ENCODE measurements around the gene FBXW11. TPM values are rescaled to one million over a fixed set of nuclear protein-coding genes. Genes with fewer than 3 reads are reported as not detected.
A peak's percentile ranks its signal among the peaks of the same experiment; 100 is the strongest.

The FBXW11 gene
- polyA plus RNA-seq, 3 donors from 2014 or later: 13.6 to 29.1 (median 17.8) TPM

DNA sequence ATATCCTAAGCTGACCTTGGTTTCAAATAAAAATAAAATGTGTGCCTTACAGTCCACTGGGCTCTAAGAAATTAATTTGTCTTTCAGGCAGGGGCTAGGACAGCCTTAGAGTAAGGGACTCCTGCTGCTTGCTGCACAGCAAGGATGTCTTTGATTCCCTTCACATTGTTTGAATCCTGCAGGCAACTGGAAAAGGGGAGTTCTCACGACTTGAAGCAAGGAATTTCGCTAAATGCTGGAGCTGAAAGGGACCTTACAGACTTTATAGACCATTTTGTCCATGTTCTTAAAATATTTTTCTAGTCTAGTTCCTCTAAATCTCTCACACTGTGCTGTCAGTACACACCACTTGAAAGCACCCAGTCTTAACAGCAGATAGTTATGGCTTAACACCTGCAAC lies 35.6 kb downstream of the FBXW11 start:
- H3K4me1 Mint-ChIP-seq: peaks cover 61 to 74% of the 10 kb centered on the region in 2 donors
- DNase-seq: no peak
- H3K9me3 Mint-ChIP-seq: no peaks in the 10 kb centered on the region
- no peak overlapping the region for H3K4me3 Mint-ChIP-seq
- H3K27me3 Mint-ChIP-seq (ENCODE audit: low read depth in 3 of 3): no peaks in the 10 kb centered on the region
- peaks cover 0 to 9% (median 0%) of the 10 kb centered on the region in 3 donors for H3K36me3 Mint-ChIP-seq
- H3K27ac Mint-ChIP-seq: peak overlapping the region in 1 of 6 donors; percentile 41

DNA sequence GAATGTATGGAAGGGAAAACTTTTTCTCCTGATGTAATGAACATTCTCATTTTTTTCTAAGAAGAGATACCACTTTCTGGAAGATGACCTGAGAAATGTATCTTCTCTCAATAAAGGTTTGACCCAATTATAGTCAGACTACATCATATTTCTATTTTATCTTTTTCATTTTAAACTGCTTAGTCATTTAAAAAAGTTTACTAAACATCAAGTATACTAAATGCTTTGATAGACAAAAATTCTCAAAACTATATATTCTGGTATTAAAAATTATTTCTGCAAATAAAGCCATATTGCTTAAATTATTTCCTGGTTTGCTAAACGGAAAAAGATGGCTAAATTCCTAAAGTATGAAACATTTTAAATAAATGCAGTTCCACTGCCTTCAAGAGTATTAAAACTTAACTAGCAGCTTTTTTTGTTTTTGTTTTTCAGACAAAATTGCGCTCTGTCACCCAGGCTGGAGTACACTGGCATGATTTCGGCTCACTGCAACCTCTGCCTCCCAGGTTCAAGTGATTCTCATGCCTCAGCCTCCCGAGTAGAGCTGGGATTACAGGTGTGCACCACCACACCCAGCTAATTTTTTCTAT lies 37.1 kb downstream of the FBXW11 start:
- H3K27ac Mint-ChIP-seq: no peak overlapping the region
- H3K4me3 Mint-ChIP-seq: no peak overlapping the region
- H3K27me3 Mint-ChIP-seq (ENCODE audit: low read depth in 3 of 3): no peaks in the 10 kb centered on the region
- H3K9me3 Mint-ChIP-seq: no peaks in the 10 kb centered on the region
- DNase-seq: no peak
- H3K36me3 Mint-ChIP-seq: peaks cover 0 to 4% (median 0%) of the 10 kb centered on the region in 3 donors
- peaks cover 57 to 74% of the 10 kb centered on the region in 2 donors for H3K4me1 Mint-ChIP-seq

DNA sequence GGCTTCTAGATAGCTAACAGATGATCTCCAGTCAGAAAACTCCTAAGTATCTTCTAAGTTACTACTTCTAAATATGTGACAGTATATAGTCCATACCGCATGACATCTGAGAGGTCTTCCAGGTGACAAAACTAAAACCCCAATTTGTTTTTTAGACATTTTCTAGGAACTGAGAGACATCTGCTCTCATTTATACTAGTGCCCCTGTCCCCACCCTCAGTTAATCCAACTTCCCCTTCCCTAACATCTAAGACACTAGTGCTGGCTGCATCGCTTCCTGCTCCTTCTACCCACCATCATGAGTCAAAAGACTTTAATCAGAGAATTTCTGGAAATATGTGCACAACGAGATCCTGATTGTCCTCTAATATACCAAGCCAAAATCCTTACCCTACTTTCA lies 37.9 kb downstream of the FBXW11 start:
- Mint-ChIP-seq H3K9me3 (no peaks in the 10 kb centered on the region), H3K4me1 (peaks cover 61 to 78% of the 10 kb centered on the region in 2 donors), H3K27me3 (ENCODE audit: low read depth in 3 of 3) (no peaks in the 10 kb centered on the region), H3K36me3 (peaks cover 0 to 4% (median 0%) of the 10 kb centered on the region in 3 donors), H3K4me3 (no peak overlapping the region), H3K27ac (peak overlapping the region in 2 of 6 donors; percentile 5 to 44)
- no peak for DNase-seq

DNA sequence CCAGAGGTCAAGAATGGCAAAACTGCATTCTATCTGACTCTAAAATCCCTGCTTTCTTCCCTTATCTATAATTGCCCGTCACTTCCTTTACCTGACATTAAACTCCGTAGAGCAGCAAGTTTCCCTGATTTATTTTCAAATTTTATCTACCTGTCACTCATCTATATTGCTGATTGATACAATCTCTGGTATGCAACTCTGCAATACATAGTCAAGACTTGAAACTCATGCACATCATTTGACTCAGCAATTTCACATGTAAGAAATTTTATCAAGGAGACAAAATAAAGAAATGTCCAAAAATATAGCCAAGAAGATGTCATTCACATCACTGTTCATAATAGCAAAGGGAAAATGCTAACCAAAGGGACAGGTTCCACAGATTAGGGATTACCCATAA lies 39.5 kb downstream of the FBXW11 start:
- peak overlapping the region in 4 of 6 donors; percentile 16 to 74 (median 50) for H3K27ac Mint-ChIP-seq
- peaks cover 64 to 85% of the 10 kb centered on the region in 2 donors for H3K4me1 Mint-ChIP-seq
- peaks cover 0 to 4% (median 0%) of the 10 kb centered on the region in 3 donors for H3K36me3 Mint-ChIP-seq
- no peak for DNase-seq
- no peaks in the 10 kb centered on the region for H3K27me3 Mint-ChIP-seq (ENCODE audit: low read depth in 3 of 3)
- H3K9me3 Mint-ChIP-seq: no peaks in the 10 kb centered on the region
- peak overlapping the region in 1 of 5 donors; percentile 19 for H3K4me3 Mint-ChIP-seq

DNA sequence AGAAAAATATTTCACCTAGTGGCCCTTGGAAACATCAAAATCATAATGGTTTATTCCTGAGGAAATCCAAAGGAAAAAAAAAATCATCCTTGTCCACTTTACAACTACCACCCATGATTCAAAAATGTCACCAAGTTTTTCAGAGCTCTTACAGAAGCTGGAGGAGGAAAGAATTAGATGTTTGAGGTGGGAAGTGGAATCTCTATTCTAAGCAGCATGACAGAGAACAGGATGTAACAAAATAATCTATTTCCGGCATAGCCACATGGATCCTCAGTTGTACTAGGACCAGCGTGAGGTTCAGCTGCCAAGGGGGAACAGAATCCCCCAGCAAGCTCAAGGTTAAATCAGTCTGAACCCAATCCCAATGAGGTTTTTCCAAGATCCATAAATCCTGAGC lies 40.2 kb downstream of the FBXW11 start:
- H3K36me3 Mint-ChIP-seq: peaks cover 0 to 4% (median 0%) of the 10 kb centered on the region in 3 donors

DNA sequence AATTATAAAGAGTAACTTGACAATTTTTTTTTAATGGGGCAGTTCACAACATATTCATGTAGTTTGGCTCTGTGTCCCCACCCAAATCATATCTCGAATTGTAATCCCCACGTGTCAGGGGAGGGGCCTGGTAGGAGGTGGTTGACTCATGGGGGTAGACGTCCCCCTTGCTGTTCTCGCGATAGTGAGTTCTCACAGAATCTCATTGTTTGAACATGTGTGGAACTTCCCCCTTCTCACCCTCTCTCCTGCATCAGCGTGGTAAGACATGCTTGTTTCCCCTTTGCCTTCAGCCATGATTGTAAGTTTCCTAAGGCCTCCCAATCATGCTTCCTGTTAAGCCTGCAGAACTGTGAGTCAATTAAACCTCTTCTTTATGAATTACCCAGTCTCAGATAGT lies 40.7 kb downstream of the FBXW11 start:
- Mint-ChIP-seq H3K4me1 (peaks cover 65 to 85% of the 10 kb centered on the region in 2 donors), H3K4me3 (peak overlapping the region in 3 of 5 donors; percentile 2 to 38 (median 36)), H3K36me3 (peaks cover 0 to 4% (median 0%) of the 10 kb centered on the region in 3 donors), H3K27me3 (ENCODE audit: low read depth in 3 of 3) (no peaks in the 10 kb centered on the region), H3K27ac (peak overlapping the region in 4 of 6 donors; percentile 19 to 61 (median 52)), H3K9me3 (no peaks in the 10 kb centered on the region)
- DNase-seq: peak; percentile 17 to 20 (median 18)

More for the DNA sequence above, 40.2 kb downstream of the FBXW11 start:
- Mint-ChIP-seq H3K9me3 (no peaks in the 10 kb centered on the region), H3K4me3 (peak overlapping the region in 3 of 5 donors; percentile 27 to 51 (median 38)), H3K4me1 (peaks cover 67 to 85% of the 10 kb centered on the region in 2 donors), H3K27ac (peak overlapping the region in 4 of 6 donors; percentile 21 to 72 (median 45)), H3K27me3 (ENCODE audit: low read depth in 3 of 3) (no peaks in the 10 kb centered on the region)
- no peak for DNase-seq

DNA sequence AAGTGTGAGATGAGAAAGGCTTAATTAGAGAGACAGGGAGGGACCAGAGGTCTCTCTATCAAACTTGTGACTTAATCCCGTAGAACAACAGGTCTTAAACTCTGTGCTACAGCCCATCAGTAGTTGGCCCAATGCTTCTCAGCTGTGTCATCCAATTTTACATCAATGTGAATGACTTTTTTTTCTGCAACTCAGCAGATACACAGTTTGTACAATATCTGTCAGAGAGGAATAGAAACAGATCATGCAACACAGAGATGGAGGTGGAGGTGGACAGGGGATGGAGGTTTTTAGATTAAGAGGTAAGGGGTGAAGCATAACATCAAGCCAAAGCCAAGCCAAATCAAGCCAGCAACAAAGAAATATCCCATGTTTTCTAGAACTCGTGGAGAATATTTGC lies 43.0 kb downstream of the FBXW11 start:
- peaks cover 0 to under 1% (median 0%) of the 10 kb centered on the region in 3 donors for H3K36me3 Mint-ChIP-seq
- H3K27ac Mint-ChIP-seq: peak overlapping the region in 1 of 6 donors; percentile 26
- peaks cover 61 to 84% of the 10 kb centered on the region in 2 donors for H3K4me1 Mint-ChIP-seq
- no peak for DNase-seq
- H3K4me3 Mint-ChIP-seq: no peak overlapping the region
- no peaks in the 10 kb centered on the region for H3K27me3 Mint-ChIP-seq (ENCODE audit: low read depth in 3 of 3)
- H3K9me3 Mint-ChIP-seq: no peaks in the 10 kb centered on the region

DNA sequence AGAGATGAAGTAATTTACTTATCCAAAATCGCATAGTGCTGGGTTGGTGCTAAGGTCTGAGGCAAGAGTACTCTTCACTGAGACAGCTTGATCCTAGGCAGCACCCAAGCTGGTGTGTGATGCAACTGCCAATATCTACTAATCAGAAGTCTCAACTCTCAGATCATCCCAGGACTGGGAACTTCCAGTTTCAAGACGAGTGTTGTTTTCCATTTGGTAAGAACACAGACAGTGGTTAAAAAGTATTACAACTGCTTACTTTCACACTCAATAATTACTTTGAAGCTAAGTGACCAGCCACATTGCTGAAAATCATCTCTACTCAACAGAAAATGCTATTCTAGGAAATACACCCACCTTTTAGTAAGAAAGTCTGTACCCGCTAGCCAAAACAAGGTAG lies 45.3 kb downstream of the FBXW11 start:
- Mint-ChIP-seq H3K27me3 (ENCODE audit: low read depth in 3 of 3) (peaks cover 0 to 2% (median 0%) of the 10 kb centered on the region in 3 donors), H3K4me3 (no peak overlapping the region), H3K9me3 (no peaks in the 10 kb centered on the region), H3K27ac (peak overlapping the region in 3 of 6 donors; percentile 19 to 56 (median 40)), H3K4me1 (peaks cover 69 to 88% of the 10 kb centered on the region in 2 donors), H3K36me3 (no peaks in the 10 kb centered on the region)
- no peak for DNase-seq

DNA sequence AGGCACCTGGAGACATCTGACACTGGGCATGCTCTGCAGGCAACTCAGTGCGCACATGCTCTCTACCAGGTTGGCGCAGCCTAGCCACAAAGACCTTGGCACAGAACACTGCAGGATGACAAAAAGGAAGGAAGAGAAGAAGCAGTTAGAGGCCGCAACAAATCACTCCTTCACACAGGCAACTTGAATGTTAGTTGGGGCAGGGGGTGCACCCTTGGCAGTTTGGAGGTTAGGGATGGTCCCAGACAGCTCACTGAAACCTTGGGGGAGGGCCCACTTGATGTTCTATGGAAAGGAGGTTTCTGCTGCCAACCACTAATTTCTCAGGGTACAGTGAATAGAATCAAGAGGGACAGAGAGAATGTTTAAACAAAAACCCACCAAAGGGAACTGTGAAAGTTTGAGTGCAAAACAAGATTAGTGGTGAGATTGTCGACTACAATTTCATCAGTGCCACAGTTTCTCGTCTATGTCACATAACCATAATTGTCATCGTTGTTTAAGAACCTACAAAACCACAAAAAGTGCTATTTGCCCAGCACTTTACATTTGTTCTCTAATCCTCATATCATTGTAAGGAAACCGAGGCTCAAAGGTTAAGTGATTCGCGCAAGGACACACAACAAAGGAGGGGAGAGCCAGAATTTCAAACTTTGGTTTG lies 48.7 kb downstream of the FBXW11 start:
- Mint-ChIP-seq H3K36me3 (no peaks in the 10 kb centered on the region), H3K9me3 (no peaks in the 10 kb centered on the region), H3K4me3 (peak overlapping the region; percentile 44 to 77 (median 66)), H3K27me3 (ENCODE audit: low read depth in 3 of 3) (peaks cover 0 to 2% (median 0%) of the 10 kb centered on the region in 3 donors), H3K27ac (peak overlapping the region; percentile 62 to 93 (median 89)), H3K4me1 (peaks cover 61 to 88% of the 10 kb centered on the region in 2 donors)
- DNase-seq: peak; percentile 54 to 73 (median 70)

DNA sequence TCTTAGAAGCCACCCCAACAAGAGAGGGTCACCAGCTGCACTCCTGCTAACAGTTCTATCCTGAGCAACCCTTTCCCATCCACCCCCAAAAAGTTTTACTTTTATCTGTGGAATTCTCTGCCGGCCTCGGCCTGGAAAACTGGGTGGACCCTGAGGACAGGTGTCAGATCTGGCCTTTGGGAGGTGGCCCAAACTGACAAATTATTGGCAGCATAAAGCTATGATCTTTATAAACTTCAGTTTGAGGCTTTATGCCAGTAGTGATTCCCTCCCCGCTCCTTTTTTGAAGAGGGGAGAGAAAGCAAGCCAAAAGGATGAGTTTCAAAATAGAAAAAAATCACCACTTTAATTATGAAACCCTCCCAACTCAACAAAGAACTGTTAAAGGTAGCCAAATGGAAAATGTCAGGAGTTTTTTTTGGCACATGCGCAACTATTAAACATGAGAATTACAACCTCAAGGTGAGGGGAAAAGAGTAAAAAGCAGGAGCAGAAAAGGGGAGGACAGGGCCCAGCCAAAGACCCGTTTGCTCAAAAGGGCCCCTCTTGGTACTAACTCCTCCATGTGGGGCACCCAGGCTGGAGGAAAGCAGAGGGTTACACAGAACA lies 49.4 kb downstream of the FBXW11 start:
- Mint-ChIP-seq H3K9me3 (no peaks in the 10 kb centered on the region), H3K36me3 (no peaks in the 10 kb centered on the region), H3K27ac (peak overlapping the region; percentile 62 to 93 (median 89)), H3K4me3 (peak overlapping the region; percentile 44 to 77 (median 66)), H3K4me1 (peaks cover 57 to 82% of the 10 kb centered on the region in 2 donors), H3K27me3 (ENCODE audit: low read depth in 3 of 3) (peaks cover 0 to 2% (median 0%) of the 10 kb centered on the region in 3 donors)
- no peak for DNase-seq

DNA sequence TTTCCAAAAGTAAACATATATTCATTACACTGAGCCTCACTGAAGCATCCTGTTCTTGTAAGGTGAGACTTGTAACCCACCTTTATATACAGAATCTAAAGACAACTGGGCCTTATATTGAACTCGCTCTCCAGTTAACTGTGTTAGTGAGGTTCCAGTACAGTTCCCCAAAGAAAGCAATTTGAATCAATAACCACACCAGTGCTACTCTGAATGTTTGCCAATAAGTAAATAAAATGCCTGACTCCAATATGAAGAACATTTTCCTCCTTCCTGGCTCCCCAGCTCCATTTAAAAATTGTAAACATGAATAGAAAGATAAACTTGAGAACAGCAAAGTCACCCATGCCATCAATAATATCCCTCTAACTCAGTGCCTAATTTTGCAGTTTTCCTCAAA lies 50.1 kb downstream of the FBXW11 start:
- no peak for DNase-seq
- Mint-ChIP-seq H3K9me3 (no peaks in the 10 kb centered on the region), H3K27me3 (ENCODE audit: low read depth in 3 of 3) (peaks cover 0 to 2% (median 0%) of the 10 kb centered on the region in 3 donors), H3K27ac (peak overlapping the region in 5 of 6 donors; percentile 38 to 87 (median 69)), H3K4me3 (peak overlapping the region in 3 of 5 donors; percentile 5 to 21 (median 15)), H3K36me3 (no peaks in the 10 kb centered on the region), H3K4me1 (peaks cover 56 to 82% of the 10 kb centered on the region in 2 donors)

DNA sequence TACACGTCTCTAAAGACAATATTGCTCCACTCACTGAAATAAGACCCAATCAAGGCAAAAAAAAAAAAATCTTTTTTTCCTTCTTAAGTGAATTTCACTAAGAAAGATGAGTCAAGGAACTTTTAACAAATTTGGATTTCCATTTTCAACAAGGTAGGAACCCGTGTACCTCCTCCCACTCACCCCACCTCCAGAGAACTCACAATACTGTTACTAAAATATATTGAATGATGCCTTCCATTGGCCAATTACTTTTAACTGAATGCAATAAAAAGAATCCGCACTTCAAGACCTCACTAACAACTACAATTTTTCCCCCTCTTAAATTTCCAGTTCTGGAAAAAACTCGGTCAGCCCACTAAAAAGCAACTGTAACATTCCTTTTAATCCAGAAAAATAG lies 50.7 kb downstream of the FBXW11 start:
- H3K27me3 Mint-ChIP-seq (ENCODE audit: low read depth in 3 of 3): peaks cover 0 to 2% (median 0%) of the 10 kb centered on the region in 3 donors
- H3K36me3 Mint-ChIP-seq: no peaks in the 10 kb centered on the region
- H3K4me1 Mint-ChIP-seq: peaks cover 53 to 76% of the 10 kb centered on the region in 2 donors
- peak overlapping the region in 5 of 6 donors; percentile 12 to 70 (median 51) for H3K27ac Mint-ChIP-seq
- no peak for DNase-seq
- H3K4me3 Mint-ChIP-seq: no peak overlapping the region
- no peaks in the 10 kb centered on the region for H3K9me3 Mint-ChIP-seq

DNA sequence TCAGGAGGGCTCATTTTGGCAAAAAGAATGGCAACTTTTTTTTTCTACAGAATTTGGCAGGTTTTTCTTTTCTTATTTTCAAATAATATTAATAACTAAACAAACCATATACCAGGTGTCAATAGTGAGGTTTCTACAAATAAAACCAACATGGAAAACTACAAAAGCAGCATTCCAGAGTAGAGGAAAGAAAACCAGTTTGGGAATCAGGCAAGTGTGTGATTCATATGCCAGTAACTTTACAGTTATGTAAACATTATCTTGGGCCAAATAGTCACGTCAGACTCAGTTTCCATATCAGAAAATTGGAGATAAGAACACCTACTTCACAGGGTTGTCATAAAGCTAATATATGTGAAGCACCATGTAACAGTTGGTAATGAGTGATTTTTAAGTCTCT lies 51.7 kb downstream of the FBXW11 start:
- H3K9me3 Mint-ChIP-seq: no peaks in the 10 kb centered on the region
- H3K27me3 Mint-ChIP-seq (ENCODE audit: low read depth in 3 of 3): peaks cover 0 to 2% (median 0%) of the 10 kb centered on the region in 3 donors
- no peak overlapping the region for H3K4me3 Mint-ChIP-seq
- H3K27ac Mint-ChIP-seq: no peak overlapping the region
- no peak for DNase-seq
- H3K36me3 Mint-ChIP-seq: no peaks in the 10 kb centered on the region
- peaks cover 53 to 72% of the 10 kb centered on the region in 2 donors for H3K4me1 Mint-ChIP-seq
